Measurements from ENCODE around the gene RAB27A.
"Not testable (repeated sequence)": the region's sequence is repeated elsewhere in the genome, so short reads cannot be mapped to it uniquely, and the experiment has no call there.

RAB27A gene

DNA sequence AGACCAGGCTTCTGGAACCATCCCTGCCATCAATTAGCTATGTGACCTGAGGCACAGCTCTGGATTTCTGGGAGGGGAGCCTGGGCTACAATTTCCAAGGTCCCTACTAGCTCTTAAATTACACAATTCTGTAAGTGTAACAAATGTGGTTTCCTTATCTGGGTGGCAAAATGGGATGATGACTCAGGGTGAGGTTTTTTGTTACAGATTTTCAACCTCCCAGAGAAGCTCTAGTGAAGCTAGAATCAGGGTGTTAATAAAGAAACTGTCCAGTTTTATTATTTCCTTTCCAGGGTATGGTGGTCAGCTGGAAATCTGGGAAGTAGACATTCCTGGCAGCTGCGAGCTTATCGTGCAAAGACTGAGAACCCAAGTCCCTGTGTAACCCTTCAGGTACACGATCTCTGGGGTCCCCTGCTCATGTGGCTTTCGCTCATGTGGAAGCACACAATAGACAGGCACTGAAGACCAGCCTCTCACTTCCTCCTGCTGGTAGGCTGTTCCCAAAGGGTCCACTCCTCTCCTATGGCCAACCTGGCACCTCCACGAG is 7.3 kb downstream of the RAB27A start:
- DNase-seq (ENCODE audit: low read depth in 3 of 3, low spot score in 1 of 3): no peak

DNA sequence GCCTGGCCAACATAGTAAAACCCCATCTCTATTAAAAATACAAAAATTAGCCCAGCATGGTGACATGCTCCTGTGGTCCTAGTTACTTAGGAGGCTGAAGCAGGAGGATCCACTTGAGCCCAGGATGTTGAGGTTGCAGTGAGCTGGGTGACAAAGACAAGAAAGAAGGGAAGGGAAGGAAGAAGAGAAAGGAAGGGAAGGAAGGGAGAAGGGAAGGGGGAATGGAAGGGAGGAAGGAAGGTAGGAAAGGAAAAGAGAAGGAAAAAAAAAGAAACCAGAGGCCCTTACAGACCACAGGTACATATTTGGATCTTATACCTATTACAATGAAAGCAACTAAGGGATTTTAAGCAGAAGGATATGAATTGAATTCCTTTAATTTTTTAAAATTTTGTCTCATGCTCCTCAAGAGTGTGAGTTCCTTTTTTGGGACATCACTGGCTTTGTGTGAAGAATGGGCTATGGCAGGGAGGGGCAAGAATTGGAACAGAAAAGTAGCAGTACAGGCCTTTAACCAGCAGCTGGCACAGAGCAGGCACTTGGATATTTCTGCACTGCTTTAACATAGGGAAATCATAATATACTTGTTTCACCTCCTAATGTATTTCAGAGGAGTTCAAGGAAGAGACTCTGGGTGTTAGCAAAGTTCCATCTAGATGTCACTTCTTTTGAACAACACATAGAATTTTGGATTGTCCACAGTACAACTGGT is 7.9 kb downstream of the RAB27A start:
- no peak for DNase-seq (ENCODE audit: low read depth in 3 of 3, low spot score in 1 of 3)

DNA sequence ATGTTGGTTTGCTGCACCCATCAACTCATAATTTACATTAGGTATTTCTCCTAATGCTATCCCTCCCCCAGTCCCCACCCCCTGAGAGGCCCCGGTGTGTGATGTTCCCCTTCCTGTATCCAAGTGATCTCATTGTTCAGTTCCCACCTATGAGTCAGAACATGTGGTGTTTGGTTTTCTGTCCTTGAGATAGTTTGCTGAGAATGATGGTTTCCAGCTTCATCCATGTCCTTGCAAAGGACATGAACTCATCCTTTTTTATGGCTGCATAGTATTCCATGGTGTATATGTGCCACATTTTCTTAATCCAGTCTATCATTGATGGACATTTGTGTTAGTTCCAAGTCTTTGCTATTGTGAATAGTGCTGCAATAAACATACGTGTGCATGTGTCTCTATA is 9.0 kb downstream of the RAB27A start:
- not testable (repeated sequence) for DNase-seq (ENCODE audit: low read depth in 3 of 3, low spot score in 1 of 3)

DNA sequence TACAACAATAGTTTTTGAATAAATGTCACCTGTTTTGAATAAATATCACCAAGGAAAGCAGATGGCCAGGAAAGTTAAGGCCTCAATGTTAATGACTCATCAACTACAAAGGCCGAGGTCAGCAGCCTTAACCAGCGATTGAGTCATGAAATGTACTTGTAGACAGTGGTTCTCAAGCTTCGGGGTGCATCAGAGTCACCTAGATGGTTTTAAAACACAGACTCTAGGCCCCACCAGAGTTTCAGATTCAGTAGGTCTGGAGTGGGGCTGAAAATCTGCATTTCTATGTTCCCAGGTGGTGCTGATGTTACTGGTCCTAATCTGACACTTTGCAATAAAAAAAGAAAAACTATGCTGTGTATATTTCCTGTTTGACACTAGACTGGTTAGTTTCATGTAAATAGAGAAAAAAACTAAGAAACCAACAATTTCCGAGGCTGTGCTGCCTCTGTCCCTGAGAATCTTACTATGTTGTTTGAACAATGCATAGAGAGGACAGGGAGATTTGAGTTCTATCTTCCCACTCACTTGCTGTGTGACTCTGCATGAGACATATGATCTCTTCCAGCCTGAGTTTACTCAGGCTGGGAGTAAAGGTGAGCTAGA is 9.8 kb downstream of the RAB27A start:
- no peak for DNase-seq (ENCODE audit: low read depth in 3 of 3, low spot score in 1 of 3)

DNA sequence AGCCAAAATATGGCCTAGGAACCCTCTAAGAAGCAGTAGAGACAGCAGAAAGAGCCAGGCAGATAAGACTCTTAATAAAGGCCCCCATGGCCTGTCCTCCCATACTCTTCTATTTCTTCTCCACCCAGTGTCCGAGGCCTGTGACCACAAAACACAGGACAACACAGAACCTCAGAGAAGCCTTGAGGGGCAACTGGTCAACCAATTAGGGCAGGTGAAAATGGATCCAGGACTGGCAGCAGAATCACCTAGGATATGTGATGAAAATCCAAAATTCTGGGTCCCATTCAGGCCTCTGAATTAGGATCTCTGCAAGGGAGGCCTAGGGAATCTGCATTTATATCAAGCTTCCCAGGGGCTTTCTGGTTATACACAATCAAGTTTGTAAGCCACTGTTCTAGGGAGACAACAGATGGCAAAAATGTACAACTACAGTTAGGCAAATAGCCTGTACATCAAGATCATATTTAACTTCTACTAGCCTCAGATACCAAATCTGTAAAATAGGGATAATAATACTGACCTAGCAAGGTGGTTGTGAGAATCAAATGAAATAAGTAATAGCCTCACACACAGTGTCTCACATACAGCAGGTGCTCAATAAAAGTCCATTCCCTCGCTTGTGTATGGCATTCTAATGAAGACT is 10.4 kb downstream of the RAB27A start:
- no peak for DNase-seq (ENCODE audit: low read depth in 3 of 3, low spot score in 1 of 3)

DNA sequence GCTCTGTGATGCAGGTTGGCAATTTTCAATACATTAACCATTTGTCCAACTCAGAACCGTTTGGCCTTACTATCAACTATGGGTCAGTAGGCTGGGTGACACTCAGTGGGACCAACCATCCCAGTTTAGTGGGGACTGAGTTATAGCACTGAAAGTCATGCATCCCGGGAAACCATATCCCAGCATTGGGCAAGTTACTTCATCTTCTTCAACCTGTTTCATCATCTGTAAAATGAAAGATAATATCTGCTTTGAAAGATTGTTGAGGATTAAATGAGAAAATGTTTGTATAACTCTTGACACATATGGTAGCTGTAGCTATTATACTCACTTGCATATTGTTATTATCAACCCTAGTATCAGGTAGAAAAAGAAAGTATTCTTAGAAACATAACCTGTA is 11.9 kb downstream of the RAB27A start:
- no peak for DNase-seq (ENCODE audit: low read depth in 3 of 3, low spot score in 1 of 3)

DNA sequence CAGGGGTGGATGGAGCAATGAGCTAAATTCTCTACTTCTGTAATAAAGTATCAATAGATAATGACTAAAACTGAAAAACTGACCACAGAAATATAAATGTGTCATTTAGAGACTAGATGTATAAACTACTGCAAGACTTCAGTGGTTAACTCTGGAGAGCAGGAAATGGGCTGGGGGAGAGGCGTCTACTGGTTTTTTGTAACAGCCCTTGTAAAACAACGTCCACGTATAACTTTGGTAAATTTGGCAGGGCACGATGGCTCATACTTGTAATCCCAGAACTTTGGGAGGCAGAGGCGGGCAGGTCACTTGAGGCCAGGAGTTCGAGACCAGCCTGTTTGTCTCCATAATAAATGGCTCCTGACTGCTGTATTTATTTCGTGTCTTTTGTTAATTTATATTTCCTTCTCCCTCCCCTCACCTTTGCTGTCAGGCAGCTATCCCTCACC is 12.5 kb downstream of the RAB27A start:
- no peak for DNase-seq (ENCODE audit: low read depth in 3 of 3, low spot score in 1 of 3)

DNA sequence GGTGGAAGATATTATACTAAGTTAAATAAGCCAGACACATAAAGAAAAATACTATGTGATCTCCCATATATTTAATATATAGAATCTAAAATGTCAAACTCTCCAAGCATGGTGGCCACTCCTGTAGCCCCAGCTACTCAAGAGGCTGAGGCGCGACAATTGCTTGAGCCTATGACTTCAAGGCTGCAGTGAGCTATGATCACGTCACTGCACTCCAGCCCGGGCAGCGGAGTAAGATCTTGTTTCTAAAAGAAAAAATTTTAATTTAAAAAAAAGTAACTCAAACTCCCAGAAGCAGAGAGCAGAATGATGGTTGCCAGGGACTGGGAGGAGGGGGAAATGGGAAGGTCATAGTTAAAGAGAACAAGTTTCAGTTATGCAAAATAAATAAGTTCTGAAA is 13.3 kb downstream of the RAB27A start:
- no peak for DNase-seq (ENCODE audit: low read depth in 3 of 3, low spot score in 1 of 3)

DNA sequence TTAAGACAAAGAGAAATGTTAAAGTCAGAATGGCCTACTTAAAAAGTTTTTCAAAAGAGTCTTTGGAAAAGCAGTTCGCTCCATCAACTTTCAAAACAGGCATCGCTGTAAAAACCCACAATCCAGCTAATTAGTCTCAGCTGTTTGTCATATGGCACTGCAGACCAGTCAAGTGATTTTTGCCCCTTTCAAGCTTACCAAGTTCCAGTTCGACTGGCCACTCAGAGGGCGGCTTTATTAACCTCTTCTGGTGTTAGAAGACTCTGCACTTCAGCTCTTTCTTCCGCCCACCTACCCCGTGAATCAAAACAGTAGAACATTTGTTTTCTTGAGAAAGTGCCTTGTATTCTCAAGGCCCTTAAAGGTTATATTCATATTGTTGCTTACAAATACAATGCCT is 19.3 kb downstream of the RAB27A start:
- no peak for DNase-seq (ENCODE audit: low read depth in 3 of 3, low spot score in 1 of 3)

DNA sequence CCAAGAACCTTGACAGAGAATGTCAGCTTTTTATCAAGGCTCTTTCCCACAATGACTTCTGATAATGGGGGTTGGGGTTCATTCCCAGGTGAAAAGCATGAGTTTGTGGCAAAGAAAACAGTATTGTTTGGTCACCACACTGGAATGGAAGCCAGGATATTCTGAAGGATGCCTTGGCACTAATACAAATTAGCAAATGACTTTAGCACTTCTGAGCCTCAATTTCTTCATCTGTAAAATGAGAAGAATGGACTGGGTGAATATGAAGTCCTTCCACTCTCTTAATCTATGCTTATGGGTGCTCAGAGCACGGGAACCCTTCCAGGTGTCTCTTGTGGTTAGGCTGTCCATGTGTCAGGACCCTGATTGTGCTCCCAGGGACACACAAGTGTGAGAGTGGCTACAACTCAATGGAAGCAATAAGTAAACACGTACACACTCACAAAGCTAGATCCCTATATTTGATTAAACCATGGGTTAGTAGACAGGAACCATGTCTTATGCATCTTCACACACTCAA is 21.4 kb downstream of the RAB27A start:
- DNase-seq (ENCODE audit: low read depth in 3 of 3, low spot score in 1 of 3): no peak

DNA sequence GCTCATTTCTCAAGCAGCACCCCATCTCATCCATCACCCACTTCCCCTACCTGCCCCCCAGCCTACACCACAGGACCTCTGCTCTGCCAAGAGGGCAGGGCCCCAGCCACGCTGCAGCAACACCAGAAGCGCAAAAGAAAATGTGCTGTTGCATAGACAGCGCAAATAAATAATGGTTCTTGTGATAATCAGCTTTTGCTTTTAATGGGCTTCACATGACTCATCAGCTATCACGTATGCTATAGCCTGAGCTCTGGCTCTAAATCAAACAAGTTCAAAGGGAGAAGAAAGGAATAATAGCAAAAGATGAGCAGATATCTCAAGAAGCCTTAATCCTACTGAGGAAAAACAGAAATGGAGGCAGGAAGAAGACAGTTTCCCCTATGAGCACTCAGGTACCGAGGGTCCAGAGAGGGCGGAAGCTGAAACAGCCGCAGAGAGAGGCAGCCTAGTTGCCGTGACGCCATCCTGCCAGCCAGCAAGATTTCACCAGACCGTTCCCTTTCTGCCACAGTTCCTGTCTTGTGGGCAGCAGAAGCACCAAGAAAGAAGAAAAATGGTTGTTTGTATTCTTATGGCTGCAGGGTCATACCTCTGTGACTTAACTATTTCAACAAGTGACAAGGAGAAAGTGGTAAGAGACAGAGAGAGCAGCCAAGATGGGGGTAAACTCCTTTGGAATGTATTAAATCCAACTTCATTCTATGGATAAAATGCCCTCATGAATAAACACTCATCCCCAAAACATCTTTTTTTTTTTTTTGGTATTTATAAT is 22.0 kb downstream of the RAB27A start:
- peak in 1 of 3 donors; percentile 21 for DNase-seq (ENCODE audit: low read depth in 3 of 3, low spot score in 1 of 3)

DNA sequence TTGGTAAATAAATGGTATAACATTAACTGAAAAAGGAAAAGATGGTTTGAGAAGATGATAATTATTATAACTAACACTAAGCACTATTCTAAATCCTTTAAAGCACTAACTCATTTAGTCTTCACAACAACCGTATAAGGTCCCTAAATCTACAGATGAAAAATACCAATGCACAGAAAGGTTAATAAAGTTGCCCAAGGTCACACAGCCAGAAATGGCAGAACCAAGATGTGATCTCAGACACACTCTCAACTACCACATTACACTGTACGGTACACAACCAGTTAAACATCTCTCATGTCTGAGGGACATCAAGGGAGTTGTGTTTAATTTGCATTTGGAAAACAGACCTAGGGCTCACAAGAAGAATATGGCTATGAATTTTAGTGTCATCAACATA is 23.1 kb downstream of the RAB27A start:
- no peak for DNase-seq (ENCODE audit: low read depth in 3 of 3, low spot score in 1 of 3)

DNA sequence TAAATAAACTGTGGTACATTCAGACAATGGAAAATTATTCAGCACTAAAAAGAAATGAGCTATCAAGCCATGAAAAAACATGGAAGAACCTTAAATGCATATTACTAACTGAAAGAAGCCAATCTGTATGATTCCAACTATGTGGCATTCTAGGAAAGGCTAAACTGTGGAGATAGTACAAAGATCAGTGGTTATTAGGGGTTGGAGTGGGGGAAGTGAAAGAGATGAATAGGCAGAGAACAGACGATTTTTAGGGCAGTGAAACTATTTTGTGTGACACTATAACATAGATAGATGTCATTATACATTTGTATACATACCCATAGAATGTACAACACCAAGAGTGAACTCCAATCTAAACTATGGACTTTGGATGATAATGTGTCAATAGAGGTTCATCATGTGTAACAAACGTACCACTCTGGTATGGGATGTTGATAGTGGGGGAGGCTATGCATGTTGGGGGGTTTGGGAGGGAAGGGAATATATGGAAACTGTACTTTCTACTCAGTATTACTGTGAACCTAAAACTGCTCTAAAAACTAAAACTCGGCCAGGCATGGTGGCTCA is 29.0 kb downstream of the RAB27A start:
- DNase-seq (ENCODE audit: low read depth in 3 of 3, low spot score in 1 of 3): no peak

DNA sequence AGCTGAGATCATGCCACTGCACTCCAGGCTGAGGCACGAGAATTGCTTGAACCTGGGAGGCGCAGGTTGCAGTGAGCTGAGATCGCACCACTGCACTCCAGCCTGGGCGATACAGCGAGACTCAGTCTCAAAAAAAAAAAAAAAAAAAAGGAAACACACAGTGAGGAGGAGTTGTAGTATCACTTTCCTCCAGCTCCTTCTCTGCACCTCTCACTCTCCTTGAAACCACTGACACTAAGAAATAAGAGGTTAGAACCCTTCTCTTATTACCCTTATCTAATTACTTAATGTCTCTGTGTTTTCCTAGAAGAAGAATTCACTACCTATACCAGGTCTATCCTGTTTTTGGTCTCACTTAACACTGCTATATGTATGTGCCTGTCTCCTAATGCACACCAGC is 31.7 kb downstream of the RAB27A start:
- DNase-seq (ENCODE audit: low read depth in 3 of 3, low spot score in 1 of 3): no peak

DNA sequence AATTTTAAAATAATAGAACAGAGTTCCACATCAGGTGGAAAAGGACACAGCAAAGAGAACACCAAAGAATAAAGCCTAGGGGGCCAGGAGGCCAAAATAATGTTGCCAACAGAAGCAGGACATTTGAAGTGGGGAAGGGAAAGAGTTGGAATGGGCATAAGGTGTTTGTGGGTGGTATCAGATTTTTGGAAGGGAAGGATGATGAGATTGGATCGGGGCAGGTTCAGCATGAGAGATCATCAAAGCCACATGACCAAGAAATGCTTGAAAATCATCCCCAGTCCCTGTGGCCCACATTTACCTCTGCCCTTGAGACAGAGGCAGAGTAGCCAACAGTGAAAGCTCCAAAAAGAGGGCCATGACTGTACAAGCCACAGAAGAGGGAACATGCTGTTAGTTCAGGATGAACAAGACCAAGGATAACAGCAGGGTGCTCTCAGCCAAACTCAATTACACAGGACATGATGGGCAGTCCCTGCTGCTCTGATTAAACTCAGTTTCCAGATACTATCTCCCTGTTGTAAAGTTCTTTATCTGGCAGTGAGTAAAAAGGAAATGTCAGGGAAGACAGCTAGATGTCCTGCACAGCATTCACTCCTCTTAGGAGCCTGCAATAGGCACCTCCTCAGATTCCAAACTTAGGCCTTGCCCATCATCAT is 32.5 kb downstream of the RAB27A start:
- no peak for DNase-seq (ENCODE audit: low read depth in 3 of 3, low spot score in 1 of 3)

DNA sequence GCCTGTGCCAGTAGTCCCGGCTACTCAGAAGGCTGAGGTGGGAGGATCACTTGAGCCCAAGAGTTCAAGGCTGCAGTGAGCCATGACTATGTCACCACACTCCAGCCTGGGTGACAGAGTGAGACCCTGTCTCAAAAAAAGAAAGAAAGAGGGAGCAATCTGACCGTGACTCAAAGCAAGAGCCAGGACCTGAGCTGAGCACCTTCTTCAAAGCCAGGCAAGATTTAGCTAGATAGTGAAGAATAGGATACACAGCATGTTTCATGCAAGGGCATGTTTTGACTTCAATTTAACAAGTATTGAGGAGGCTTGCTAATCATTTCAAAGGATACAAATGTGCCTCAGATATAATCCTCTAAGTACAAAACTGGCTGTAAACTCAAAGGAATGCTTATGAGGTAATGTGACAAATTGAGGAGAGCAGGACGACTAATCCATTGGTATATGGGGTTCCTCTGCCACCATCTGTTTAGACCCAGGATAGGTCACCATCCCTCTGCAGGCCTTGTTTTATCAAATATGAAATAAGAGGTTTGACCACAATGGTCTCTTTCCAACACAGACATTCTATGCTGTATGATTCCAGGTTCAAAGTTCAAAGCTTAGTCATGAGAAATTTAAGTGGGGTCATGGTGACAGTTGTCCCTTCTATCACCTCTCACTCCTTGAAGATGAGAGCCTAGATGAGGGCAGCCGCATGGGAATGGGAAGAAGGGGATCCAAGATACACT is 33.2 kb downstream of the RAB27A start:
- DNase-seq (ENCODE audit: low read depth in 3 of 3, low spot score in 1 of 3): no peak

DNA sequence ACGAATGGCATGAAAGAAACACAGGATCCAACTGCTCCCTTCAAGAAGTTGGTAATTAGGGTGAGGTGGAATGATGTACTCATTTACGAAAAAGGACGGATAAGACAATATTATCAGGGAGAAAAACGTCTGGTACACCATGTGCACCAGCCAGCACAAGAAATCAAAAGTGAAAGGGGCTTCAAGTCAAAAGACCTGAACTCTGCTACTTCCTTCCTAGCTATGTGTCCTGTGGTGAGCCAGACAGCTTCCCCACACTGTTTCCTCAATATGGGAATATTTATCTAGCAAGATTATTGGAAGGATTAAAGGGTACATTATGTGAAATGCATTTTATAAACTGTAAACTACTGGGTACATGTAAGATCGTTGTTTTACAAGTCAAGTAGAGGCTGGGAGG is 33.9 kb downstream of the RAB27A start:
- DNase-seq (ENCODE audit: low read depth in 3 of 3, low spot score in 1 of 3): no peak

DNA sequence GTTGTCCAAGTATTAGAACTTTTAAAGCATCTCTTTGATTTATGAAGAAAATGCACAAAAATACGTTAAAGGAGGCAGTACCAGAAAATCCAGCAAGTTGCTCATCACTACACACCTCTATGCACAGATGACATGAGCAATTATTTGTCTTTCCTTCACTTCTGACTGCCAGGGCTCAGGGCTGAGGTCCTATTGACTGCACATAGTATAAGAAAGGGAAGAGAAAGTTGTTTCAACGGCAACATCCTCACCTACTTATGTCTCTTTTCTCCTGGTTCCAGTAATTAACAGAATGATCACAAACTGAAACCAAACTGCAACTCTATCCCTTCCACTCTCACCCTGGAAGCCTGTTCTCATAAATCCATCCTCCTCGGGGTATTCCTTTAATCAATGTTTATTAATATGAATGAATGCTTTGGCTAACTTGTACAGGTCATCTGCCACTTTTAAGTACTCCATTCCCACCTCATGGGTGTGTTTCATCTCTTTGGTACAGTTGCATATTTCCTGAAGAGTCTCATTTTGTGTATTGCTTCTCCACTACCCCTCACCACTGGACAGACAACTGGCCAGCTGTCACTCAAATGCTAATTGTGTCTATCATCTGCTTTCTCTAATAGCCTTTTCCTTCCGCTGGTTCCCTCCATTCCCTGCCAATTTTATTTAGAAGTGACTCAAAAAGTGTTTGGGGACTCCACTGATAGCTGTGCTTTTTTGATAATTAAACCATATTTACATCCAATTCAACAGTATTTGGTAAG is 34.5 kb downstream of the RAB27A start:
- no peak for DNase-seq (ENCODE audit: low read depth in 3 of 3, low spot score in 1 of 3)

DNA sequence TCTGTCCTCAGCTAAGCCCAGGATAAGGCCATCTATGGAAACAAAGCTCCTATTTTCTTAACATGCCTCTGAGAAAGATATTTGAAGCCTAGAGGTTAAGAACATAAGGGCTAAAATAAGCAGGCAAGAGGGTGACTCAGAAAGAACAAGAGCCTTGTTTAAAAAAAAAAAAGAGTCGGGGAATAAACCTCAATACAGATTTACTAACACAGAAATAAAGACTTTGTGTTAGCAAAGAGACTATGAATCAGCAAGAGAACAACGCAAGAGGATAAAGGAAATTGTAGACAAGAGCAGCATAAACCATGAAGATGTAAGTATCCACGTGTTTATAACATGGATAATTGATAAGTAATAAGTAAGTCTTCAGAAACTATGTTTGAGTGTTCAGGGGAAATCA is 36.0 kb downstream of the RAB27A start:
- DNase-seq (ENCODE audit: low read depth in 3 of 3, low spot score in 1 of 3): no peak
